Measurements from ENCODE around the gene NUP214. TPM values are rescaled to one million over a fixed set of nuclear protein-coding genes. Genes with fewer than 3 reads are reported as not detected.

NUP214 gene
- total RNA-seq, 1 donor from 2014 or later: 70.2 TPM

DNA sequence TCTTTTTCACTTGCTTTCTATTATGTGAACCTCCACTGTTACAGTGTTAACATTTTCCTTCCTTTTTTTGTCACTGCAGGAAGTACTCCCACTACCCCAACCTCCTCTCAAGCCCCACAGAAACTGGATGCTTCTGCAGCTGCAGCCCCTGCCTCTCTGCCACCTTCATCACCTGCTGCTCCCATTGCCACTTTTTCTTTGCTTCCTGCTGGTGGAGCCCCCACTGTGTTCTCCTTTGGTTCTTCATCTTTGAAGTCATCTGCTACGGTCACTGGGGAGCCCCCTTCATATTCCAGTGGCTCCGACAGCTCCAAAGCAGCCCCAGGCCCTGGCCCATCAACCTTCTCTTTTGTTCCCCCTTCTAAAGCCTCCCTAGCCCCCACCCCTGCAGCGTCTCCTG lies 18.8 kb downstream of the NUP214 start:
- H3K27ac ChIP-seq: no peak overlapping the region
- intact Hi-C loops (cut with DNase I): no loop called here
- H3K4me1 ChIP-seq: no peaks in the 10 kb centered on the region
- no peak overlapping the region for H3K4me3 ChIP-seq
- H3K36me3 ChIP-seq: peaks cover 10 to 86% of the 10 kb centered on the region in 2 donors
- no peak for DNase-seq (ENCODE audit: extremely low spot score in 2 of 2)
- no peaks in the 10 kb centered on the region for H3K9me3 ChIP-seq
- TF ChIP-seq POLR2AphosphoS5 (IDR thresholded peaks at IDR 0.05; ENCODE audit: insufficient read depth in 1 of 2, low read depth in 1 of 2): no peak
- no peak for TF ChIP-seq POLR2A (IDR thresholded peaks at IDR 0.05)
- TF ChIP-seq, protein P1, sequence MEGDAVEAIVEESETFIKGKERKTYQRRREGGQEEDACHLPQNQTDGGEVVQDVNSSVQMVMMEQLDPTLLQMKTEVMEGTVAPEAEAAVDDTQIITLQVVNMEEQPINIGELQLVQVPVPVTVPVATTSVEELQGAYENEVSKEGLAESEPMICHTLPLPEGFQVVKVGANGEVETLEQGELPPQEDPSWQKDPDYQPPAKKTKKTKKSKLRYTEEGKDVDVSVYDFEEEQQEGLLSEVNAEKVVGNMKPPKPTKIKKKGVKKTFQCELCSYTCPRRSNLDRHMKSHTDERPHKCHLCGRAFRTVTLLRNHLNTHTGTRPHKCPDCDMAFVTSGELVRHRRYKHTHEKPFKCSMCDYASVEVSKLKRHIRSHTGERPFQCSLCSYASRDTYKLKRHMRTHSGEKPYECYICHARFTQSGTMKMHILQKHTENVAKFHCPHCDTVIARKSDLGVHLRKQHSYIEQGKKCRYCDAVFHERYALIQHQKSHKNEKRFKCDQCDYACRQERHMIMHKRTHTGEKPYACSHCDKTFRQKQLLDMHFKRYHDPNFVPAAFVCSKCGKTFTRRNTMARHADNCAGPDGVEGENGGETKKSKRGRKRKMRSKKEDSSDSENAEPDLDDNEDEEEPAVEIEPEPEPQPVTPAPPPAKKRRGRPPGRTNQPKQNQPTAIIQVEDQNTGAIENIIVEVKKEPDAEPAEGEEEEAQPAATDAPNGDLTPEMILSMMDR (IDR thresholded peaks at IDR 0.05): no peak
- no peaks in the 10 kb centered on the region for H3K27me3 ChIP-seq

DNA sequence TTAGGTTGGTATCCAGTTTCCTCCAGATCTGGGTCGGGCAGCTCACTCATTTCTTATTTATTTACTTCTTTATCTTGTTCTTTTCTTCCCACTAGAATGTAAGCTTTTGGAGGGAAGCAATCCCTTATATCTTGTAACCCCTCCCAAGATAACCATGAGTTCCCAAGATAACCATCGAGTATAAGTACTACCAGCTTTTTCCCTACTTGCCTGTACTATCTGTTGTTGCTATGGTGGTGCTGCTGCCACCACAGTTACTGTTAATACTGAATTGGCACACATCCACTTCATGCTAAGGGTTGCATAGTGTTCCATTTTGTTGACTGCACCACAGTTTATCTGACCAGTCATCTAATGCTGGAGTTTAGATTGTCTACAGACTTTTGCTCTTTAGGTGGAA lies 19.9 kb downstream of the NUP214 start:
- no peak overlapping the region for H3K4me3 ChIP-seq
- H3K27ac ChIP-seq: no peak overlapping the region
- DNase-seq (ENCODE audit: extremely low spot score in 2 of 2): no peak
- H3K9me3 ChIP-seq: no peaks in the 10 kb centered on the region
- TF ChIP-seq POLR2AphosphoS5 (IDR thresholded peaks at IDR 0.05; ENCODE audit: insufficient read depth in 1 of 2, low read depth in 1 of 2): no peak
- no peak for TF ChIP-seq POLR2A (IDR thresholded peaks at IDR 0.05)
- TF ChIP-seq, protein P1 (IDR thresholded peaks at IDR 0.05): no peak
- H3K4me1 ChIP-seq: no peaks in the 10 kb centered on the region
- intact Hi-C loops (cut with DNase I): no loop called here
- no peaks in the 10 kb centered on the region for H3K27me3 ChIP-seq
- H3K36me3 ChIP-seq: peaks cover 5 to 86% of the 10 kb centered on the region in 2 donors

DNA sequence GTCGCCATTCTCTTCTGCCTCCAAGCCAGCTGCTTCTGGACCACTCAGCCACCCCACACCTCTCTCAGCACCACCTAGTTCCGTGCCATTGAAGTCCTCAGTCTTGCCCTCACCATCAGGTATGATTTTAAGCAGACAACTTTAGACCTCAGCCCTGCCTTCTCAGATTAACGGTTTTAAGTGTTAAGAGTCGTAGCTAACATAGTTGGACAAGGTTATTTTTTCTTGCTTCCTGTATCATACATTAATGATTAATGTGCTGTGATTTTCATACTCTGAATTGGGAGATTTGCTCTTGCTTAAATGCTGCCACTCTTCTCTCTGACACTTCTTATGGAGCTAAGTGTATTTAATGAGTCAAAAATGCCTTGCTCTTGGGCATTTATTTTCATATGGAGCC lies 20.8 kb downstream of the NUP214 start:
- Histone ChIP-seq H3K9me3 (no peaks in the 10 kb centered on the region), H3K36me3 (peaks cover 0 to 88% of the 10 kb centered on the region in 2 donors), H3K4me1 (no peaks in the 10 kb centered on the region), H3K27me3 (no peaks in the 10 kb centered on the region), H3K4me3 (no peak overlapping the region), H3K27ac (no peak overlapping the region)
- TF ChIP-seq POLR2A (IDR thresholded peaks at IDR 0.05) (no peak), POLR2AphosphoS5 (IDR thresholded peaks at IDR 0.05; ENCODE audit: insufficient read depth in 1 of 2, low read depth in 1 of 2) (no peak)
- TF ChIP-seq, protein P1 (IDR thresholded peaks at IDR 0.05): no peak
- no peak for DNase-seq (ENCODE audit: extremely low spot score in 2 of 2)
- intact Hi-C loops (cut with DNase I): no loop called here

DNA sequence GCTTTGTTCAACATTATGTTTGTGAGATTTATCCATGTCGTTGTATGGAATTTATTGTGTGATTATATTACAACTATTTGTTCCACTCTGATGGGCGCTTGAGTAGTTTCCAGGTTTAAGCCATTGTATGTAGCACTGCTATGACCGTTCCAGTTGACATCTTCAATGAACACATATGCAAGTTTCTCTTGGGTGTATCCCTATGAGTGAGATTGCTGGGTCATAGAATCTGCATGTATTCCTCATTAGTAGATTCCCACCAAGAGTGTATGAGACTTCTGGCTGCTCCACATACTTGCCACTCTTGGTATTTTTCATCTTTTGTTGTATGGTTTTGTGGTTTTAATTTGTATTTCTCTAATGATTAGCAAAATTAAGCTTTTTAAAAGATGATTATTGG lies 22.9 kb downstream of the NUP214 start:
- H3K27ac ChIP-seq: no peak overlapping the region
- H3K27me3 ChIP-seq: no peaks in the 10 kb centered on the region
- intact Hi-C loops (cut with DNase I): no loop called here
- H3K4me3 ChIP-seq: no peak overlapping the region
- TF ChIP-seq POLR2A (IDR thresholded peaks at IDR 0.05): no peak
- TF ChIP-seq, protein P1 (IDR thresholded peaks at IDR 0.05): no peak
- TF ChIP-seq POLR2AphosphoS5 (IDR thresholded peaks at IDR 0.05; ENCODE audit: insufficient read depth in 1 of 2, low read depth in 1 of 2): no peak
- no peaks in the 10 kb centered on the region for H3K9me3 ChIP-seq
- H3K4me1 ChIP-seq: no peaks in the 10 kb centered on the region
- DNase-seq (ENCODE audit: extremely low spot score in 2 of 2): no peak
- peaks cover 0 to 90% of the 10 kb centered on the region in 2 donors for H3K36me3 ChIP-seq

DNA sequence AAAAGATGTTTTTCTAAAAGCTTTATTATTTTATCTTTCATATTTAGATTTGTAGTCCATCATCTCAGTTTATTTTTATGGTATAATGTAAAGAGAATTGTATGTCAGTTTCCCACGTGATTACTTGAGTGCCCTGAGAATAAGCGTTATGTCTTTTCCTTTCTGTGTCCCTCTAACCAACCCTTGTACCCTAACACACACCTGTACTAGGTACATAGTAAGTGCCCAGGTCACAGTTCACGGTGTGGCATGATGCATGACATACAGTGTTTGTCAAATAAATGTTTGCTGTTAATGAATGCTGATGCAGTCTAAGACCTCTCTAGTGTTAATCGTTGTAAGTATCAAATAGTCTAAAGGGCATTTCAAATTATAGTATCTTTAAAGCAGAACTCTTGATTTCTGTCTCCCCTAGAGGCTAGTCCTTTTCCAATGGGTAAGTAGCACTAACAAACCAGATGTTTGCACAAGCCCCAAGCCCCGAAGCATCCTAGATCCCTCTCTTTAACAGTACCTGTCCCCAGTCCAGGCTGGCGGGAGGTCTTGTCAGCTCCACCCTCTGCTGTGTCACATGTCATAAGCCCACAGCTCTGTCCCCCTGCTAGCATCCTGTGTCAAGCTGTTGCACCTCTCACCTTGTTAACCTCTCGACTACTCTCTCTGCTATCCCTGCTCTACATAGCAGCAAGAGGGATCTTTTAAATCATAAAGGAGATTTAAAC lies 23.7 kb downstream of the NUP214 start:
- no peak overlapping the region for H3K4me3 ChIP-seq
- intact Hi-C loops (cut with DNase I): no loop called here
- H3K9me3 ChIP-seq: no peaks in the 10 kb centered on the region
- H3K36me3 ChIP-seq: peaks cover 0 to 93% of the 10 kb centered on the region in 2 donors
- DNase-seq (ENCODE audit: extremely low spot score in 2 of 2): no peak
- H3K27ac ChIP-seq: no peak overlapping the region
- TF ChIP-seq POLR2A (IDR thresholded peaks at IDR 0.05): no peak
- TF ChIP-seq, protein P1 (IDR thresholded peaks at IDR 0.05): no peak
- no peak for TF ChIP-seq POLR2AphosphoS5 (IDR thresholded peaks at IDR 0.05; ENCODE audit: insufficient read depth in 1 of 2, low read depth in 1 of 2)
- no peaks in the 10 kb centered on the region for H3K4me1 ChIP-seq
- H3K27me3 ChIP-seq: no peaks in the 10 kb centered on the region

Data from vagina (tissue), 2 donors.